WTC11 (cell line): ENCODE measurements around the gene YIPF2. TPM values are rescaled to one million over a fixed set of nuclear protein-coding genes. Genes with fewer than 3 reads are reported as not detected.

Source experiments
- ATAC-seq: fragments of 200-7000 bp; cut with Tn5 transposase; 2 replicates; pipeline ENCODE4 v1.10.0; 2021; ENCODE audit warnings: mild to moderate bottlenecking, moderate library complexity
- CTCF ChIA-PET: fragments of 300-600 bp; sonication (Branson Sonifier 250); formaldehyde crosslinking; loops from one replicate; lab custom pipeline; 2021; ENCODE audit warnings: antibody characterized with exemption; lab: Charles Lee
- POLR2A ChIA-PET: fragments of 350-600 bp; sonication (Branson Sonifier 250); formaldehyde crosslinking; loops from one replicate; lab custom pipeline; 2021; ENCODE audit warnings: antibody characterized with exemption; lab: Charles Lee
- DNase-seq: peaks from one replicate; pipeline ENCODE4 v3.0.0; 2021; ENCODE audit warnings: low spot score
- H3K27ac Mint-ChIP-seq: 2 replicates; pipeline ENCODE4 v1.8.0; 2021; ENCODE audit warnings: mixed read lengths
- H3K27me3 Mint-ChIP-seq: 2 replicates; pipeline ENCODE4 v1.8.0; 2021; ENCODE audit warnings: low read depth, mild to moderate bottlenecking, moderate library complexity, mixed read lengths
- H3K36me3 Mint-ChIP-seq: 2 replicates; pipeline ENCODE4 v1.8.0; 2021; ENCODE audit warnings: mixed read lengths
- H3K4me1 Mint-ChIP-seq: 2 replicates; pipeline ENCODE4 v1.8.0; 2022; ENCODE audit warnings: mixed read lengths
- H3K4me3 Mint-ChIP-seq: 2 replicates; pipeline ENCODE4 v1.8.0; 2021; ENCODE audit warnings: mild to moderate bottlenecking, moderate library complexity, mixed read lengths
- H3K9me3 Mint-ChIP-seq: 2 replicates; pipeline ENCODE4 v1.8.0; 2021; ENCODE audit warnings: mixed read lengths
- ATF6 ChIP-seq: sonication (generic); formaldehyde crosslinking; IDR thresholded peaks from 2 replicates; pipeline ENCODE4 v1.8.1; 2023; ENCODE audit warnings: mild to moderate bottlenecking, missing genetic modification reagents
- CREM ChIP-seq: sonication (generic); formaldehyde crosslinking; IDR thresholded peaks from 2 replicates; pipeline ENCODE4 v1.8.1; 2022; ENCODE audit warnings: mild to moderate bottlenecking, missing genetic modification reagents, moderate library complexity
- E2F5 ChIP-seq: sonication (generic); formaldehyde crosslinking; IDR thresholded peaks from 2 replicates; pipeline ENCODE4 v1.8.1; 2022; ENCODE audit warnings: mild to moderate bottlenecking, moderate library complexity, missing genetic modification reagents
- ELF4 ChIP-seq: sonication (generic); formaldehyde crosslinking; IDR thresholded peaks from 2 replicates; pipeline ENCODE4 v1.8.1; 2022; ENCODE audit warnings: low read depth, mild to moderate bottlenecking, moderate library complexity, missing genetic modification reagents
- ETV6 ChIP-seq: sonication (generic); formaldehyde crosslinking; IDR thresholded peaks from 2 replicates; pipeline ENCODE4 v1.8.1; 2022; ENCODE audit warnings: mild to moderate bottlenecking, missing genetic modification reagents
- FOXJ3 ChIP-seq: sonication (generic); formaldehyde crosslinking; IDR thresholded peaks from 2 replicates; pipeline ENCODE4 v1.9.0; 2021; ENCODE audit warnings: missing genetic modification reagents, mild to moderate bottlenecking, borderline replicate concordance
- GABPB1 ChIP-seq: sonication (generic); formaldehyde crosslinking; IDR thresholded peaks from 2 replicates; pipeline ENCODE4 v1.8.1; 2023; ENCODE audit warnings: mild to moderate bottlenecking, missing genetic modification reagents
- IRF2 ChIP-seq: sonication (generic); formaldehyde crosslinking; IDR thresholded peaks from 2 replicates; pipeline ENCODE4 v1.8.0; 2022; ENCODE audit warnings: low read depth, missing genetic modification reagents, borderline replicate concordance
- NFATC4 ChIP-seq: fragments of 250-450 bp; sonication (Bioruptor Pico); IDR thresholded peaks from 2 replicates; pipeline ENCODE4 v1.9.0; 2021; ENCODE audit warnings: mild to moderate bottlenecking
- NFE2L1 ChIP-seq: sonication (generic); formaldehyde crosslinking; IDR thresholded peaks from 2 replicates; pipeline ENCODE4 v1.8.1; 2023; ENCODE audit warnings: missing genetic modification reagents
- NFYB ChIP-seq: sonication (generic); formaldehyde crosslinking; conservative IDR thresholded peaks from 2 replicates; pipeline ENCODE4 v1.8.0; 2022; ENCODE audit warnings: low read depth, missing genetic modification reagents
- NR2C2 ChIP-seq: sonication (generic); formaldehyde crosslinking; IDR thresholded peaks from 2 replicates; pipeline ENCODE4 v1.8.0; 2022; ENCODE audit warnings: mild to moderate bottlenecking, missing genetic modification reagents
- PRRX2 ChIP-seq: fragments of 250-450 bp; sonication (Bioruptor Pico); IDR thresholded peaks from 2 replicates; pipeline ENCODE4 v1.8.0; 2021; ENCODE audit warnings: mild to moderate bottlenecking
- RELA ChIP-seq: sonication (generic); formaldehyde crosslinking; IDR thresholded peaks from 2 replicates; pipeline ENCODE4 v1.8.1; 2022; ENCODE audit warnings: missing genetic modification reagents, mild to moderate bottlenecking, borderline replicate concordance
- RORB ChIP-seq: fragments of 250-450 bp; sonication (Bioruptor Pico); IDR thresholded peaks from 2 replicates; pipeline ENCODE4 v1.9.0; 2021; ENCODE audit warnings: mild to moderate bottlenecking
- TCF7 ChIP-seq: sonication (generic); formaldehyde crosslinking; IDR thresholded peaks from 2 replicates; pipeline ENCODE4 v1.8.0; 2022; ENCODE audit warnings: mild to moderate bottlenecking, low read depth, missing genetic modification reagents, moderate library complexity
- TEAD1 ChIP-seq: sonication (generic); formaldehyde crosslinking; IDR thresholded peaks from 2 replicates; pipeline ENCODE4 v1.8.0; 2022; ENCODE audit warnings: mild to moderate bottlenecking, missing genetic modification reagents
- USF2 ChIP-seq: sonication (generic); formaldehyde crosslinking; IDR thresholded peaks from 2 replicates; pipeline ENCODE4 v1.8.1; 2023; ENCODE audit warnings: mild to moderate bottlenecking, missing genetic modification reagents, moderate library complexity
- ZBTB21 ChIP-seq: sonication (generic); formaldehyde crosslinking; IDR thresholded peaks from 2 replicates; pipeline ENCODE4 v1.8.1; 2023; ENCODE audit warnings: mild to moderate bottlenecking, missing genetic modification reagents, borderline replicate concordance
- ZNF121 ChIP-seq: sonication (generic); formaldehyde crosslinking; IDR thresholded peaks from 2 replicates; pipeline ENCODE4 v1.8.0; 2023; ENCODE audit warnings: missing genetic modification reagents
- ZNF138 ChIP-seq: sonication (generic); formaldehyde crosslinking; conservative IDR thresholded peaks from 2 replicates; pipeline ENCODE4 v1.8.1; 2022; ENCODE audit warnings: mild to moderate bottlenecking, moderate library complexity, missing genetic modification reagents
- ZNF671 ChIP-seq: fragments of 250-450 bp; sonication (Bioruptor Pico); IDR thresholded peaks from 2 replicates; pipeline ENCODE4 v1.8.0; 2021; ENCODE audit warnings: mild to moderate bottlenecking
- total RNA-seq: library from RNA; stranded (reverse); gene quantifications from 3 replicates; pipeline ENCODE4 v1.2.3, GENCODE V29; 2021
- TF ChIP-seq, protein P1 (sequence below): sonication (generic); formaldehyde crosslinking; IDR thresholded peaks from 2 replicates; pipeline ENCODE4 v1.8.0; 2023; ENCODE audit warnings: missing genetic modification reagents
- TF ChIP-seq, protein P2 (sequence below): sonication (generic); formaldehyde crosslinking; IDR thresholded peaks from 2 replicates; pipeline ENCODE4 v1.8.1; 2023; ENCODE audit warnings: mild to moderate bottlenecking, missing genetic modification reagents, borderline replicate concordance

YIPF2 gene
- total RNA-seq, 1 experiment from 2014 or later = 65.5 TPM

DNA sequence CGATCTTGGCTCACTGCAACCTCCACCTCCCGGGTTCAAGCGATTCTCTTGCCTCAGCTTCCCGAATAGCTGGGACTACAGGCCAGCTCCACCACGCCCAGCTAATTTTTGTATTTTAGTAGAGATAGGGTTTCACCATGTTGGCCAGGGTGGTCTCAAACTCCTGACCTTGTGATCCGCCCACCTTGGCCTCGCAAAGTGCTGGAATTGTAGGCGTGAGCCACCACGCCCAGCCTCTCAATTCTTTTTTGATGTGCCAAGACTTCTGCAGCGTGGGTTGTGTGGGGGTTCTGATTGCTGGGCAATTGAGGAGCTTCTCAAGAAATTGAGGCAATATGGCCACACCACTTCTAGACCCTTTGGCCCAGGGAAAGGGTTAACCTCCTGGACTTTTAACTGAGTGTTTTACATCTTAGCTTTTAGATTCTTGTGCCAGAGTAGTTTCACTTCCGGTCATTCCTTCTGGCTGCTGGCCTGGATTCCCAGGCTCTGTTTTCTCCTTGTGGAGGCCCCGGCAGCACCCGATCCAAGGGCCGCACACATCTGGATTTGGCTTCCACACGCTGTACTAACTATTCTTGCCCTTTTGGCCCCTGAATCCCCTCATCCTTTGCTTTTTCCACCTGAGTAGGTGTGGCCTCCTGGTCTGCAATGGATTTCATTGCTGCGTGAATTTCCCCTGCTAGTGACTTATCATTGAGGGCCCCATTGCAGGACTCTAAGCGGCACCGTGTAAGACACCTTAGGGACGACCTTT, 47.1 kb upstream of the YIPF2 start (continued):
- TF ChIP-seq ZBTB21 (CRISPR knock-in tag) (no peak), TCF7 (CRISPR knock-in tag) (no peak), CREM (CRISPR knock-in tag) (no peak)

- ChIA-PET CTCF (interaction anchor here (0.9 to 2.0 kb wide), 3 partner anchors 29 to 43 kb away, joined by 3 to 7 read pairs (median 5); no protein-coding TSS in a partner anchor), POLR2A (interaction anchor here (0.6 kb wide), 1 partner anchor 80 kb away, joined by 4 read pairs; no protein-coding TSS in a partner anchor)
- H3K4me1 Mint-ChIP-seq = peaks cover 31% of the 10 kb centered on the region
- no peak overlapping the region for H3K27ac Mint-ChIP-seq
- TF ChIP-seq IRF2 (CRISPR knock-in tag) (no peak), USF2 (CRISPR knock-in tag) (no peak), NFATC4 (no peak), RORB (CRISPR knock-in tag) (no peak), ATF6 (no peak), ELF4 (CRISPR knock-in tag) (no peak), TCF7 (CRISPR knock-in tag) (no peak), RELA (CRISPR knock-in tag) (no peak), GABPB1 (CRISPR knock-in tag) (no peak), ZNF671 (CRISPR knock-in tag) (no peak)
- TF ChIP-seq, protein P1, sequence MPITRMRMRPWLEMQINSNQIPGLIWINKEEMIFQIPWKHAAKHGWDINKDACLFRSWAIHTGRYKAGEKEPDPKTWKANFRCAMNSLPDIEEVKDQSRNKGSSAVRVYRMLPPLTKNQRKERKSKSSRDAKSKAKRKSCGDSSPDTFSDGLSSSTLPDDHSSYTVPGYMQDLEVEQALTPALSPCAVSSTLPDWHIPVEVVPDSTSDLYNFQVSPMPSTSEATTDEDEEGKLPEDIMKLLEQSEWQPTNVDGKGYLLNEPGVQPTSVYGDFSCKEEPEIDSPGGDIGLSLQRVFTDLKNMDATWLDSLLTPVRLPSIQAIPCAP = no peak
- H3K4me3 Mint-ChIP-seq = no peak overlapping the region
- peaks cover 17% of the 10 kb centered on the region for H3K36me3 Mint-ChIP-seq
- ATAC-seq = no peak
- no peak for DNase-seq
- no peaks in the 10 kb centered on the region for H3K27me3 Mint-ChIP-seq
- peaks cover 13% of the 10 kb centered on the region for H3K9me3 Mint-ChIP-seq
Measured at GRCh38 chr19:10971107-10971726, 42.8 kb upstream of the YIPF2 start.

GRCh38 chr19:10968527-10969135, 40.2 kb upstream of the YIPF2 start:
- ChIA-PET CTCF (interaction anchor here (0.6 to 4.8 kb wide), 3 partner anchors 27 to 1367 kb away, joined by 3 to 28 read pairs (median 6); no protein-coding TSS in a partner anchor), POLR2A (no interaction called here)
- no peak for DNase-seq
- peaks cover 15% of the 10 kb centered on the region for H3K36me3 Mint-ChIP-seq
- peaks cover 34% of the 10 kb centered on the region for H3K4me1 Mint-ChIP-seq
- H3K27ac Mint-ChIP-seq = peak overlapping the region; percentile 31; the same call in 1 of the 2 replicates
- H3K4me3 Mint-ChIP-seq = no peak overlapping the region
- H3K9me3 Mint-ChIP-seq = 0 out of 2 replicates have a peak, but pooled peaks cover 7% of the 10 kb centered on the region
- no peaks in the 10 kb centered on the region for H3K27me3 Mint-ChIP-seq
- no peak for ATAC-seq
- TF ChIP-seq ZNF138 (CRISPR knock-in tag) = no peak
- TF ChIP-seq TEAD1 (CRISPR knock-in tag) = no peak
- TF ChIP-seq NR2C2 (CRISPR knock-in tag) = no peak
- TF ChIP-seq, protein P2, sequence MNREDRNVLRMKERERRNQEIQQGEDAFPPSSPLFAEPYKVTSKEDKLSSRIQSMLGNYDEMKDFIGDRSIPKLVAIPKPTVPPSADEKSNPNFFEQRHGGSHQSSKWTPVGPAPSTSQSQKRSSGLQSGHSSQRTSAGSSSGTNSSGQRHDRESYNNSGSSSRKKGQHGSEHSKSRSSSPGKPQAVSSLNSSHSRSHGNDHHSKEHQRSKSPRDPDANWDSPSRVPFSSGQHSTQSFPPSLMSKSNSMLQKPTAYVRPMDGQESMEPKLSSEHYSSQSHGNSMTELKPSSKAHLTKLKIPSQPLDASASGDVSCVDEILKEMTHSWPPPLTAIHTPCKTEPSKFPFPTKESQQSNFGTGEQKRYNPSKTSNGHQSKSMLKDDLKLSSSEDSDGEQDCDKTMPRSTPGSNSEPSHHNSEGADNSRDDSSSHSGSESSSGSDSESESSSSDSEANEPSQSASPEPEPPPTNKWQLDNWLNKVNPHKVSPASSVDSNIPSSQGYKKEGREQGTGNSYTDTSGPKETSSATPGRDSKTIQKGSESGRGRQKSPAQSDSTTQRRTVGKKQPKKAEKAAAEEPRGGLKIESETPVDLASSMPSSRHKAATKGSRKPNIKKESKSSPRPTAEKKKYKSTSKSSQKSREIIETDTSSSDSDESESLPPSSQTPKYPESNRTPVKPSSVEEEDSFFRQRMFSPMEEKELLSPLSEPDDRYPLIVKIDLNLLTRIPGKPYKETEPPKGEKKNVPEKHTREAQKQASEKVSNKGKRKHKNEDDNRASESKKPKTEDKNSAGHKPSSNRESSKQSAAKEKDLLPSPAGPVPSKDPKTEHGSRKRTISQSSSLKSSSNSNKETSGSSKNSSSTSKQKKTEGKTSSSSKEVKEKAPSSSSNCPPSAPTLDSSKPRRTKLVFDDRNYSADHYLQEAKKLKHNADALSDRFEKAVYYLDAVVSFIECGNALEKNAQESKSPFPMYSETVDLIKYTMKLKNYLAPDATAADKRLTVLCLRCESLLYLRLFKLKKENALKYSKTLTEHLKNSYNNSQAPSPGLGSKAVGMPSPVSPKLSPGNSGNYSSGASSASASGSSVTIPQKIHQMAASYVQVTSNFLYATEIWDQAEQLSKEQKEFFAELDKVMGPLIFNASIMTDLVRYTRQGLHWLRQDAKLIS (CRISPR knock-in tag) = no peak
- TF ChIP-seq ETV6 (CRISPR knock-in tag) = no peak
- TF ChIP-seq E2F5 (CRISPR knock-in tag) = no peak
- no peak for TF ChIP-seq NFE2L1 (CRISPR knock-in tag)
- TF ChIP-seq PRRX2 (CRISPR knock-in tag) = no peak
- TF ChIP-seq FOXJ3 (CRISPR knock-in tag) = no peak
- TF ChIP-seq ZNF121 (CRISPR knock-in tag) = no peak
- no peak for TF ChIP-seq NFYB (CRISPR knock-in tag)
